Tibial artery (tissue), 4 donors: ENCODE measurements around the gene CLINT1.

Source experiments
- DNase-seq, 2 donors: peaks; one replicate each; pipeline ENCODE4 v3.0.0-alpha.2; 2019
- H3K27ac ChIP-seq, 2 donors: fragments of 200-600 bp; sonication (generic) in 1 of 2; 1 replicate in 1 of 2; 2 replicates in 1 of 2; pipeline ENCODE4 v1.5.1; 2018 to 2019; ENCODE audit warnings: mild to moderate bottlenecking in 1 of 2
- H3K27me3 ChIP-seq, 2 donors: fragments of 200-600 bp; sonication (generic) in 1 of 2; one replicate each; pipeline versions ENCODE4 v1.5.1 to v1.6.0; 2016 to 2019
- H3K36me3 ChIP-seq, 3 donors: fragments of 200-600 bp; sonication (generic) in 2 of 3; one replicate each; pipeline ENCODE4 v1.5.1; 2016 to 2019; ENCODE audit warnings: mild to moderate bottlenecking in 2 of 3
- H3K4me1 ChIP-seq, 4 donors: fragments of 200-600 bp; sonication (generic) in 2 of 4; 1 replicate in 3 of 4; 2 replicates in 1 of 4; pipeline ENCODE4 v1.5.1; 2016 to 2019
- H3K4me3 ChIP-seq, 2 donors: fragments of 200-600 bp; sonication (generic) in 1 of 2; 1 replicate in 1 of 2; 2 replicates in 1 of 2; pipeline ENCODE4 v1.5.1; 2018 to 2019; ENCODE audit warnings: mild to moderate bottlenecking in 2 of 2
- H3K9me3 ChIP-seq, 3 donors: fragments of 200-600 bp; sonication (generic) in 1 of 3; one replicate each; pipeline ENCODE4 v1.5.1; 2016 to 2019
- intact Hi-C: fragments of 100-400 bp; cut with DNase I; formaldehyde crosslinking; loops from one replicate; pipeline ENCODE4 v1.15.0; 2023; ENCODE audit warnings: low total_unique reads
- TF ChIP-seq, protein P1 (sequence below), 2 experiments: fragments of 200-600 bp in 1 of 2; fragments of 450-650 bp in 1 of 2; IDR thresholded peaks; one replicate each; pipeline ENCODE4 v1.5.1; 2017 to 2019; ENCODE audit warnings: antibody characterized with exemption in 2 of 2, mild to moderate bottlenecking in 1 of 2, moderate library complexity in 1 of 2

The CLINT1 gene

GRCh38 chr5:157739388-157740228 lies 119.3 kb downstream of the CLINT1 start:
- TF ChIP-seq, protein P1, sequence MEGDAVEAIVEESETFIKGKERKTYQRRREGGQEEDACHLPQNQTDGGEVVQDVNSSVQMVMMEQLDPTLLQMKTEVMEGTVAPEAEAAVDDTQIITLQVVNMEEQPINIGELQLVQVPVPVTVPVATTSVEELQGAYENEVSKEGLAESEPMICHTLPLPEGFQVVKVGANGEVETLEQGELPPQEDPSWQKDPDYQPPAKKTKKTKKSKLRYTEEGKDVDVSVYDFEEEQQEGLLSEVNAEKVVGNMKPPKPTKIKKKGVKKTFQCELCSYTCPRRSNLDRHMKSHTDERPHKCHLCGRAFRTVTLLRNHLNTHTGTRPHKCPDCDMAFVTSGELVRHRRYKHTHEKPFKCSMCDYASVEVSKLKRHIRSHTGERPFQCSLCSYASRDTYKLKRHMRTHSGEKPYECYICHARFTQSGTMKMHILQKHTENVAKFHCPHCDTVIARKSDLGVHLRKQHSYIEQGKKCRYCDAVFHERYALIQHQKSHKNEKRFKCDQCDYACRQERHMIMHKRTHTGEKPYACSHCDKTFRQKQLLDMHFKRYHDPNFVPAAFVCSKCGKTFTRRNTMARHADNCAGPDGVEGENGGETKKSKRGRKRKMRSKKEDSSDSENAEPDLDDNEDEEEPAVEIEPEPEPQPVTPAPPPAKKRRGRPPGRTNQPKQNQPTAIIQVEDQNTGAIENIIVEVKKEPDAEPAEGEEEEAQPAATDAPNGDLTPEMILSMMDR (IDR thresholded peaks at IDR 0.05): no peak
- no peaks in the 10 kb centered on the region for H3K27me3 ChIP-seq
- intact Hi-C loops: loop anchor here (10.0 kb wide), 1 partner anchor 575 kb away; the partner anchor contains the start of gene GARIN3
- H3K4me3 ChIP-seq: no peak overlapping the region
- H3K9me3 ChIP-seq: no peaks in the 10 kb centered on the region
- peaks cover 20 to 40% (median 32%) of the 10 kb centered on the region in 3 donors for H3K36me3 ChIP-seq
- H3K27ac ChIP-seq: no peak overlapping the region
- DNase-seq: no peak
- H3K4me1 ChIP-seq: peaks cover 0 to 10% (median 5%) of the 10 kb centered on the region in 4 donors

DNA sequence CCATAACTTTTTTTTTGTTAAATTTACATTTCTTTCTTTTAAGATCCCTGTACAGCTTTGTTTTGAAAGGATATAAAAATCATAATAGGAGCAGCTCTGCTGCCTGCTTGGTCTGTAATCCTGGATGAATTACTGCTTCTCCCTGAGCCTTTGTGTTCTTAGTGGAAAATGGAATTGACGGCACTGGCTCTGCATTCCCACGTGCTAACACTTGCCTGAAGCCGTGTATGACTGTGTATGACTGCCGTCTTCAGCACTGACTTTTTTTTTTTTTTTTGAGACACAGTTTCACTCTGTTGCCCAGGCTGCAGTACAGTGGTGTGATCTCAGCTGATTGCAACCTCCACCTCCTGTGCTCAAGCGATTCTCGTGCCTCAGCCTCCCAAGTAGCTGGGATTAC lies 123.0 kb downstream of the CLINT1 start:
- intact Hi-C loops: loop anchor here (10.0 kb wide), 1 partner anchor 571 kb away; the partner anchor contains the start of gene GARIN3
- Histone ChIP-seq H3K36me3 (peaks cover 20 to 60% (median 34%) of the 10 kb centered on the region in 3 donors), H3K27ac (no peak overlapping the region), H3K9me3 (no peaks in the 10 kb centered on the region), H3K4me1 (peaks cover 0 to 4% (median 2%) of the 10 kb centered on the region in 4 donors), H3K4me3 (no peak overlapping the region), H3K27me3 (no peaks in the 10 kb centered on the region)
- TF ChIP-seq, protein P1 (IDR thresholded peaks at IDR 0.05): no peak
- no peak for DNase-seq
